ENCODE measurements around the gene WDR3.

Gene WDR3

DNA sequence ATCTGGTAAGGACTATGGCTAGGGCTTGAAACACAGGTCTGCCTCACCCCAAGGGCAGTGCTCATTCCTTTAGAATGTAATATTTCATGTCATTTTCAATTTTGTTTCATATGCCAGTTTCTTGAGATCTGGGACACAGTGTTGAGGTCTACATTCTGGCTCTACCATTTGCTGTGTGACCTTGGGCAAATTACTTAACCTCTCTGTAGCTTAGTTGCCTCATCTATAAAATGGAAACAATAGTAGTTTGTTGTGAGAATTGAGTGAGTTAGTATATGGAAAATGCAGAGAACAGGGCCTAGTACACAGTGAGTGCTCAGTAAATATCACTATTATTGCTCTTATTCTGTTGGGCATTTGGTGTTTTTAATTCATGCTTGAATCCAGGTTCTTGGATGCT, 84.4 kb downstream of the WDR3 start:
- Histone ChIP-seq H3K4me3 (ENCODE audit: severe bottlenecking) (no peak overlapping the region), H3K9me3 (ENCODE audit: severe bottlenecking) (no peaks in the 10 kb centered on the region), H3K27me3 (ENCODE audit: insufficient read depth, poor library complexity, severe bottlenecking) (no peaks in the 10 kb centered on the region), H3K27ac (ENCODE audit: poor library complexity, severe bottlenecking) (no peak overlapping the region), H3K4me1 (ENCODE audit: insufficient read depth, poor library complexity, severe bottlenecking) (no peaks in the 10 kb centered on the region), H3K36me3 (ENCODE audit: low read depth) (no peaks in the 10 kb centered on the region)
- DNase-seq (ENCODE audit: low spot score) = no peak
- ATAC-seq (ENCODE audit: low read depth) = no peak
- TF ChIP-seq, protein P1, sequence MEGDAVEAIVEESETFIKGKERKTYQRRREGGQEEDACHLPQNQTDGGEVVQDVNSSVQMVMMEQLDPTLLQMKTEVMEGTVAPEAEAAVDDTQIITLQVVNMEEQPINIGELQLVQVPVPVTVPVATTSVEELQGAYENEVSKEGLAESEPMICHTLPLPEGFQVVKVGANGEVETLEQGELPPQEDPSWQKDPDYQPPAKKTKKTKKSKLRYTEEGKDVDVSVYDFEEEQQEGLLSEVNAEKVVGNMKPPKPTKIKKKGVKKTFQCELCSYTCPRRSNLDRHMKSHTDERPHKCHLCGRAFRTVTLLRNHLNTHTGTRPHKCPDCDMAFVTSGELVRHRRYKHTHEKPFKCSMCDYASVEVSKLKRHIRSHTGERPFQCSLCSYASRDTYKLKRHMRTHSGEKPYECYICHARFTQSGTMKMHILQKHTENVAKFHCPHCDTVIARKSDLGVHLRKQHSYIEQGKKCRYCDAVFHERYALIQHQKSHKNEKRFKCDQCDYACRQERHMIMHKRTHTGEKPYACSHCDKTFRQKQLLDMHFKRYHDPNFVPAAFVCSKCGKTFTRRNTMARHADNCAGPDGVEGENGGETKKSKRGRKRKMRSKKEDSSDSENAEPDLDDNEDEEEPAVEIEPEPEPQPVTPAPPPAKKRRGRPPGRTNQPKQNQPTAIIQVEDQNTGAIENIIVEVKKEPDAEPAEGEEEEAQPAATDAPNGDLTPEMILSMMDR (IDR thresholded peaks at IDR 0.05; ENCODE audit: poor library complexity, severe bottlenecking) = no peak

All from RWPE2 (cell line).